DOHH2 (cell line): ENCODE results near the gene SMKR1.
A peak's percentile ranks its signal among the peaks of the same experiment; 100 is the strongest.

Source experiments
- H3F3A ChIP-seq: fragments of 200-600 bp; sonication (generic), shearing (Covaris generic); 2 replicates; pipeline ENCODE4 v1.6.0; 2016; ENCODE audit warnings: antibody characterized with exemption, mild to moderate bottlenecking; ENCODE audit not compliant: control insufficient read depth, insufficient read depth
- H3K27ac ChIP-seq: fragments of 200-600 bp; sonication (generic); 2 replicates; pipeline ENCODE4 v1.5.1; 2014; ENCODE audit warnings: low read depth, mild to moderate bottlenecking, low read length, moderate library complexity
- H3K27me3 ChIP-seq: fragments of 200-600 bp; sonication (generic); 2 replicates; pipeline ENCODE4 v1.6.1; 2014; ENCODE audit warnings: mild to moderate bottlenecking, low read length, mixed read lengths; ENCODE audit not compliant: control insufficient read depth
- H3K36me3 ChIP-seq: fragments of 200-600 bp; sonication (generic); 2 replicates; pipeline ENCODE4 v1.6.1; 2014; ENCODE audit warnings: mild to moderate bottlenecking, low read length, moderate library complexity, mixed read lengths; ENCODE audit not compliant: control insufficient read depth
- H3K4me1 ChIP-seq: fragments of 200-600 bp; sonication (generic); 2 replicates; pipeline ENCODE4 v1.6.1; 2014; ENCODE audit warnings: mild to moderate bottlenecking, low read length, mixed read lengths; ENCODE audit not compliant: control insufficient read depth
- H3K4me2 ChIP-seq: fragments of 200-600 bp; sonication (generic); 2 replicates; pipeline ENCODE4 v1.6.0; 2014; ENCODE audit warnings: mild to moderate bottlenecking, low read length, moderate library complexity
- H3K4me3 ChIP-seq: fragments of 200-600 bp; sonication (generic); 2 replicates; pipeline ENCODE4 v1.5.1; 2014; ENCODE audit warnings: mild to moderate bottlenecking, low read length, mixed read lengths
- H3K79me2 ChIP-seq: fragments of 200-600 bp; sonication (generic); 2 replicates; pipeline ENCODE4 v1.6.1; 2014; ENCODE audit warnings: mild to moderate bottlenecking, low read length, mixed read lengths; ENCODE audit not compliant: control insufficient read depth
- H3K9me2 ChIP-seq: fragments of 200-600 bp; sonication (generic); replicated peaks from 2 replicates; pipeline ENCODE4 v1.6.1; 2014; ENCODE audit warnings: mild to moderate bottlenecking, low read length, mixed read lengths; ENCODE audit not compliant: control insufficient read depth
- H3K9me3 ChIP-seq: fragments of 200-600 bp; sonication (generic); 2 replicates; pipeline ENCODE4 v1.6.1; 2014; ENCODE audit warnings: antibody characterized with exemption, low read length, mixed read lengths; ENCODE audit not compliant: control insufficient read depth, insufficient read depth
- H4K20me1 ChIP-seq: fragments of 200-600 bp; sonication (generic); 2 replicates; pipeline ENCODE4 v1.6.0; 2014; ENCODE audit warnings: low read depth, mild to moderate bottlenecking, antibody characterized with exemption, low read length, moderate library complexity; ENCODE audit not compliant: control insufficient read depth, insufficient read depth
- CTCF ChIP-seq: fragments of 200-600 bp; sonication (generic); IDR thresholded peaks from one replicate; pipeline ENCODE4 v1.5.1; 2014; ENCODE audit warnings: antibody characterized with exemption, mild to moderate bottlenecking, low read depth, low read length; ENCODE audit not compliant: poor library complexity, severe bottlenecking
- EZH2phosphoT487 ChIP-seq: fragments of 200-600 bp; sonication (generic); IDR thresholded peaks from 2 replicates; pipeline ENCODE4 v1.6.1; 2017; ENCODE audit warnings: borderline replicate concordance, mild to moderate bottlenecking, antibody characterized with exemption, low read length, moderate library complexity, mixed read lengths

Gene SMKR1

GRCh38 chr7:129498021-129498420, 4.3 kb upstream of the SMKR1 start:
- H3F3A ChIP-seq = peaks cover 21% of the 10 kb centered on the region
- peaks cover 62% of the 10 kb centered on the region for H3K4me1 ChIP-seq
- TF ChIP-seq CTCF (no peak), EZH2phosphoT487 (no peak)
- H3K4me3 ChIP-seq = no peak overlapping the region
- 0 out of 2 replicates have a peak, but pooled peaks cover 2% of the 10 kb centered on the region for H3K27me3 ChIP-seq
- H3K9me3 ChIP-seq = no peaks in the 10 kb centered on the region
- no peaks in the 10 kb centered on the region for H3K36me3 ChIP-seq
- no peaks in the 10 kb centered on the region for H3K79me2 ChIP-seq
- H4K20me1 ChIP-seq = no peaks in the 10 kb centered on the region
- H3K9me2 ChIP-seq = no peaks in the 10 kb centered on the region
- H3K4me2 ChIP-seq = no peak overlapping the region
- H3K27ac ChIP-seq = no peak overlapping the region

- Histone ChIP-seq H3K4me2 (peak overlapping the region; percentile 51), H3F3A (peaks cover 8% of the 10 kb centered on the region), H3K36me3 (no peaks in the 10 kb centered on the region), H3K27ac (no peak overlapping the region), H3K9me2 (no peaks in the 10 kb centered on the region), H3K9me3 (no peaks in the 10 kb centered on the region), H3K4me3 (peak overlapping the region; percentile 18; the same call in 1 of the 2 replicates), H3K79me2 (no peaks in the 10 kb centered on the region), H4K20me1 (no peaks in the 10 kb centered on the region), H3K4me1 (peaks cover 46% of the 10 kb centered on the region), H3K27me3 (0 out of 2 replicates have a peak, but pooled peaks cover 5% of the 10 kb centered on the region)
- TF ChIP-seq CTCF (no peak), EZH2phosphoT487 (no peak)
Observed at GRCh38 chr7:129499999-129500398, 2.3 kb upstream of the SMKR1 start.

- Histone ChIP-seq H3K9me2 (no peaks in the 10 kb centered on the region), H3K79me2 (no peaks in the 10 kb centered on the region), H3K4me1 (peaks cover 35% of the 10 kb centered on the region), H3K4me3 (peak overlapping the region; percentile 82), H3K36me3 (no peaks in the 10 kb centered on the region), H3K4me2 (peak overlapping the region; percentile 97), H4K20me1 (no peaks in the 10 kb centered on the region), H3K9me3 (no peaks in the 10 kb centered on the region), H3K27me3 (0 out of 2 replicates have a peak, but pooled peaks cover 5% of the 10 kb centered on the region), H3F3A (no peaks in the 10 kb centered on the region; the same call in 1 of the 2 replicates), H3K27ac (no peak overlapping the region)
- peak; percentile 67 for TF ChIP-seq CTCF
- no peak for TF ChIP-seq EZH2phosphoT487
Observed at GRCh38 chr7:129502708-129503685, 666 bp downstream of the SMKR1 start.
